SJCRH30 (cell line): ENCODE results near the gene ARPC3. TPM values are rescaled to one million over a fixed set of nuclear protein-coding genes. Genes with fewer than 3 reads are reported as not detected.
"Not testable (repeated sequence)": the region's sequence is repeated elsewhere in the genome, so short reads cannot be mapped to it uniquely, and the experiment has no call there.

Source experiments
- DNase-seq, 2 experiments: peaks; one replicate each; pipeline ENCODE4 v3.0.0-alpha.2; 2015 to 2020
- H3K27ac ChIP-seq: fragments of 250-450 bp; sonication (Bioruptor Pico); 2 replicates; pipeline ENCODE4 v1.5.1; 2020; ENCODE audit warnings: mild to moderate bottlenecking, moderate library complexity
- H3K27me3 ChIP-seq: fragments of 250-450 bp; sonication (Bioruptor Pico); 2 replicates; pipeline ENCODE4 v1.5.1; 2020; ENCODE audit warnings: mild to moderate bottlenecking, moderate library complexity
- H3K36me3 ChIP-seq: fragments of 250-450 bp; sonication (Bioruptor Pico); 2 replicates; pipeline ENCODE4 v1.5.1; 2020; ENCODE audit warnings: mild to moderate bottlenecking, moderate library complexity
- H3K4me1 ChIP-seq: fragments of 250-450 bp; sonication (Bioruptor Pico); 2 replicates; pipeline ENCODE4 v1.5.1; 2020; ENCODE audit warnings: mild to moderate bottlenecking, moderate library complexity
- H3K4me3 ChIP-seq: fragments of 250-450 bp; sonication (Bioruptor Pico); 2 replicates; pipeline ENCODE4 v1.5.1; 2020; ENCODE audit warnings: mild to moderate bottlenecking, moderate library complexity
- H3K9me3 ChIP-seq: fragments of 250-450 bp; sonication (Bioruptor Pico); replicated peaks from 2 replicates; pipeline ENCODE4 v1.5.1; 2020; ENCODE audit warnings: mild to moderate bottlenecking, moderate library complexity
- total RNA-seq: library from RNA; depleted of rRNA; stranded (reverse); fragments of >200 nt; shearing (Covaris generic); gene quantifications from 2 replicates; pipeline ENCODE4 v1.2.3, GENCODE V29; 2014; rRNA removed

Gene ARPC3
- total RNA-seq: 106 and 112 TPM in 2 replicates

DNA sequence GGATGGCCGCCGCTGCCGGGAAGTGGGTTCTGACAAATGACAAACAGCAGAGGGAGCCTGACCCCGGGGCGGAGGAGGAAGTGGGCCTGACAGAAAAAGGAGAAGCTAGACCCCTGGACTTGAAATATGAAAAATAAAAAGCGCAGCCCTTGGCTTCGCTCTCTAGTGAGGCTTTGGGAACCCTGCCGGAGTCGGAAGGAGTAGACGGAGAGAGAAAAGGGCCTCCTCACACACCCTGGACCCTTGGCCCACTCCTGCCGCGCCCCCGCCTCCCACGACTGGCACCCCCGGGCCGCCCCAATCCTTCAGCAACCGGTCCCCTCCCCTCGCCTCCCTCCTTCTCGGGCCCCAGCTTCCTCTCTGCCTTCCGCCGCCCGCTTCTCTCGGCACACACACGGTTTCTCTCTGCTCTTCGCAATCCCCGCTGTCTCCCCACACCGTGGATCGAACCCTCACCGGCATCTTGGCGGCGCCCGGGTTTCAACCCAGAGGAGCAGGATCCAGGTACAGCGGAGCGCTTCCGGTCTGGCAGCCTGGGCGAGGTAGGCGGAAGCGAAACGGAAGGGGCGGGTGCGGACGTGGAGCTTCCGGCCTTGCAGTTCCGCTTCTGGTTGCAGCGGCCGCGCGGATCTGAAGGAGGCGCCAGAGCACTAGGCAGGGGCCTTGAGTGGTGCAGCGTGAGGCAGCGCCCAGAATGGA, at the start of gene ARPC3:
Gene ARPC3, minus strand, starts transcription at position 539 of the 699 bp plus-strand sequence. Its CDS starts 77 bp downstream, at position 462.
- Histone ChIP-seq H3K27me3 (no peaks in the 10 kb centered on the region), H3K36me3 (peaks cover 21% of the 10 kb centered on the region), H3K9me3 (no peaks in the 10 kb centered on the region; the same call in 1 of the 2 replicates), H3K27ac (peak within 1 kb of the TSS; percentile 60), H3K4me3 (peak within 1 kb of the TSS; percentile 78), H3K4me1 (no peaks in the 10 kb centered on the region)
- peak; percentile 91 to 94 for DNase-seq

DNA sequence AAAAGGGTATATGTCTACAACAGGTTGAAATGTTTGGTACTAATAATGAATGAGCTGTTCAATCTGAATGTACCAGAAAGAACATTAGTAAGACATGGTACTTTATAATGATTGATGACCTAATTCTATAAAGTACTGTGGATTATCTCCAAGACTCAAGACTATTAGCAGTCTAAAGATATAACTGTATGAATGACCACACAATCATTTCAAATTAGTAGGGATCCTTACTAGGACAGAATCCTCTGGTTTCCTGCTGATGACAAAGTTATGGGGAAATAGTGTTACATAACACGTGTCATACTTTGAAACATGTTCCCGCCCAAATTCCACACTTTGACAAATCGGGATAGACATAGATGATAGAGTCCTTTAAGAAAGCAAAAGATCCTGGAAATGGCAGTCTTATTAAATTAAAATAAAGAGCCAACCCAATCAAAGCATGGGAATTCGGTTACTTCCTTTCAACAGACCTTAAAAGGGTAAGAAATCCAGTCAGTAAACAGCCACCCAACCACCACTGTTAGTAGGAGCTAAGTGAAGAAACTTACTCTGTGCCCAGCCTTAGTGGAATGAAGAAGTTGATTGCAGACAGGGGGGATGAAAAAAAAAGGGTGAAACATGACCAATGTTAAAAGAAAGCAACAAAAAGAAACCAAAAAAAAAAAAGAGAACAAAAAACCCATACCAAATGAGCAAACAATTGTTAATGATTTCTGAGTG, 49.0 kb upstream of the ARPC3 start:
- no peak for DNase-seq
- Histone ChIP-seq H3K27me3 (no peaks in the 10 kb centered on the region), H3K4me3 (no peak overlapping the region), H3K9me3 (no peaks in the 10 kb centered on the region), H3K4me1 (peaks cover 6% of the 10 kb centered on the region; the same call in 1 of the 2 replicates), H3K27ac (no peak overlapping the region), H3K36me3 (peaks cover 29% of the 10 kb centered on the region)

DNA sequence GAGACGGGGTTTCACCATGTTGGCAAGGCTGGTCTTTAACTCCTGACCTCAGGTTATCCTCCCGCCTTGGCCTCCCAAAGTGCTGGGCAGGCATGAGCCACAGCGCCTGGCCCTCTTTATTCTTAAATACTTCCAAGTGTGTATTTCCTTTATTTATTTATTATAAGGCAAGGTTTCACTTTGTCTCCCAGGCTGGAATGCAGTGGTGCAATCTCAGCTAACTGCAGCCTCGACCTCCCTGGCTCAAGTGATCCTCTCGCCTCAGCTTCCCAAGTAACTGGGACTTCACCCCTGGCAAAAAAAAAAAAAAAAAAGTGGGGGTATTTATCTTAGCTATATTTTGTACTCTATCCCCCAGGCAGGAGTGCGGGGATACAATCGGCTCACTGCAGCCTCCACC, 25.3 kb upstream of the ARPC3 start:
- no peak for DNase-seq
- H3K4me1 ChIP-seq: no peaks in the 10 kb centered on the region
- no peaks in the 10 kb centered on the region for H3K27me3 ChIP-seq

DNA sequence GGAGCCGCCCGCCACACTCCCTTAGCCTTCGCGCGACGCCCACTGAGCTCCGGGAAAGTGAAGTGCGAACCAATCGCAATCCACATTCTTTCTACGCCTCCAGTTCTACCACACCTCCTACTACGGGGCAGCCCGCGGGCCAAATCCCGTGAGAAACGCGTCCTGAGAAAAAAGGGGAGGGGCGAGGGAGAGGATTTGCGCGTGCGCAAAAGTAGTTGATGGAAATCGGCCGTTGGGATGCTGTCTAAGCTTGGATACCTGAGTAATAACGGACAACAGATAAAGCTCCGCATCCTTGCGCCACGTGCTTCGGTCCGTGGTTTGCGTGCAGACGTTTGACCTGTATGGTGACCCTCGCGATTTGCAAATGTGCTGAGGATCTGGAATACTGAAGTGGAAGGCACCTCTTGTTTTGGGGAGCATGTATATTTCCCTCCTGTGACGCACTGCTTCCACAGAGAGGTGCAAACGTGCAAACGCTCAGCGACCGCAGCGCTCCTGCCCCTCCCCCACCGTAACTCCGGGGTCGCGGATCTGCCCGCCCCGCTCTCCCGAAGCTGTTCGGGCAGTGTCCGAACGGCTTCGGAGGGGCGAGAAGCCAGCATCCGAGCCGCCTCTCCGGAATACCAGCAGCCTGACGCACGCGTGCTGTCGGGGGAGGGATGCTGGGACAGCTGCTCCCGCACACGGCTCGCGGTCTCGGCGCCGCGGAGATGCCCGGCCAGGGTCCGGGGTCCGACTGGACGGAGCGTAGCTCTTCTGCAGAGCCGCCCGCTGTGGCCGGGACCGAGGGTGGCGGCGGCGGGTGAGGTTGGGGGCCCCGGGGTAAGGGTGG, 18.3 kb upstream of the ARPC3 start, which contains the start of the genes FAM216A and GPN3:
Gene FAM216A, plus strand, starts transcription at position 632 of the 835 bp plus-strand sequence. Its CDS starts 31 bp downstream, at position 663.
Gene GPN3, minus strand, starts transcription at position 44 of the 835 bp plus-strand sequence. CDS start 54 bp downstream, outside the sequence.
- DNase-seq: peak; percentile 97 to 98
- Histone ChIP-seq H3K36me3 (no peaks in the 10 kb centered on the region; the same call in 1 of the 2 replicates), H3K4me1 (no peaks in the 10 kb centered on the region; the same call in 1 of the 2 replicates), H3K27me3 (no peaks in the 10 kb centered on the region), H3K27ac (peak within 1 kb of the TSS; percentile 99), H3K4me3 (peak within 1 kb of the TSS; percentile 96), H3K9me3 (no peaks in the 10 kb centered on the region)

More for the DNA sequence above, 25.3 kb upstream of the ARPC3 start:
- H3K9me3 ChIP-seq: no peaks in the 10 kb centered on the region
- no peak overlapping the region for H3K27ac ChIP-seq
- H3K36me3 ChIP-seq: 0 out of 2 replicates have a peak, but pooled peaks cover 8% of the 10 kb centered on the region
- H3K4me3 ChIP-seq: no peak overlapping the region

DNA sequence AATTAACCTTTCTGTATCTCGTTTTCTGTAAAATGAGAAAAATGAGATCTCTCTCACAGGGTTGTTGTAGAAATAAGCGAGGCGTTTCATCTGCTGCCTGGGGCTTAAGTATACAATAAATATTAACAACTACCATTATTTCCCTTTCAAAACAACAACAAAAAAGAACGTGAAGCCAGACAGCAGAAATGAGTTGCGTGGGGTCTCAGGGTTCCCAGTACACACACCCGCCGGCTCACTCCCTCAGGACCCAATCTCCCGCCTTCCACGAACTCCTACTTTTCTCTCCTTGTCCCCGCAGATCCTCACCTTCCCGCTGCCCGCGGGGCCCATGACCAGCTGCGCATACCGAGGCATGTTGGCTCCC, 17.7 kb upstream of the ARPC3 start:
- Histone ChIP-seq H3K36me3 (peaks cover 4% of the 10 kb centered on the region; the same call in 1 of the 2 replicates), H3K4me3 (peak overlapping the region; percentile 96), H3K4me1 (no peaks in the 10 kb centered on the region; the same call in 1 of the 2 replicates), H3K27ac (peak overlapping the region; percentile 99), H3K27me3 (no peaks in the 10 kb centered on the region), H3K9me3 (no peaks in the 10 kb centered on the region)
- no peak for DNase-seq

DNA sequence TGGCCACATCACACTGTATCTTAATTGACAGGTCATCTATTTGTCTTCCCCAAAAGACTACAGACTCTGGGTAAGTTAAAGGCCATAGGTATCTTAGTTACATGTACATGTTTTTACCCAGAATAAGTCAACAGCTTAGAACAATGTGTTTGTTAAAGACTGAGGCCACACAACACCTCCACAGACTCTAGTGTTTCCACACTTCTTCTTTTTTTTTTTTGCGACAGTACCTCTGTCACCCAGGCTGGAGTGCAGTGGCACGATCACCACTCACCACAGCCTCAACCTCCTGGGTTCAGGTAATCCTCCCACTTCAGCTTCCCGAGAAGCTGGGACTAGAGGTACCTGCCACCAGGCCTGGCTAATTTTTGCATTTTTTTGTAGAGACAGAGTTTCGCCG, 16.7 kb upstream of the ARPC3 start:
- Histone ChIP-seq H3K4me3 (peak overlapping the region; percentile 96), H3K27me3 (no peaks in the 10 kb centered on the region), H3K4me1 (no peaks in the 10 kb centered on the region; the same call in 1 of the 2 replicates), H3K9me3 (no peaks in the 10 kb centered on the region), H3K36me3 (peaks cover 4% of the 10 kb centered on the region), H3K27ac (no peak overlapping the region)
- DNase-seq: no peak

DNA sequence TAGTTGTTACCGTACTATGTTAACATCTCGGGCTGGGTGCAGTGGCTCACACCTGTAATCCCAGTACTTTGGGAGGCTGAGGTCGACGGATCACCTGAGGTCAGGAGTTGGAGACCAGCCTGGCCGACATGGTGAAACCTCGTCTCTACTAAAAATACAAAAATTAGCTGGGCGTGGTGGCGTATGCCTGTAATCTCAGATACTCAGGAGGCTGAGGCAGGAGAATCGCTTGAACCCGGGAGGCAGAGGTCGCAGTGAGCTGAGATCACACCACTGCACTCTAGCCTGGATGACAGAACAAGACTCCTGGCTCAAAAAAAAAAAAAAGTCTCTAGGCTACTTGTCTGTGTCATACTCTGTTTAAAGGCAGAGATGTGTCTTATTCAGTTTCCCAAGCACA, 15.6 kb upstream of the ARPC3 start:
- not testable (repeated sequence) for H3K9me3 ChIP-seq, H3K4me1 ChIP-seq, H3K36me3 ChIP-seq, H3K4me3 ChIP-seq, H3K27ac ChIP-seq, H3K27me3 ChIP-seq, DNase-seq

DNA sequence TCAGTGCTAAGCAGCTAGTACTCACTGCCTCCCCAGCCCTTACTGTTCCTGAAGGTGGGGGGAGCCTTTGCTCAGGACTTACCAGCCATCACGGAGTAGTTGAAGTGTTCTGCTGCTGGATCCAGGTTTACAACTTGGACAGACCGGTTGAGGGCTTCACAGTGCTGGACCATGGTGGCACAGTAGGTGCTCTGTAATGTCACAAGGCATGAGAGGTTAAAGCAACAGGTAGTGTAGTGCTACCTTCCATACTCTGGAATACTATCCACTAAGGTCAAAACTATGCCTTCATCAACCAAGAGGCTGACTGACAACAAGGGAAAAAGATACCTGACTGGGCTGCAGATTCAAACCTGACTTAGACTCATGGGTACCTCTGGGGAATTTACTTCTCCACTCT, 14.9 kb upstream of the ARPC3 start:
- DNase-seq: no peak
- Histone ChIP-seq H3K9me3 (no peaks in the 10 kb centered on the region), H3K4me3 (no peak overlapping the region), H3K27me3 (no peaks in the 10 kb centered on the region), H3K4me1 (no peaks in the 10 kb centered on the region; the same call in 1 of the 2 replicates), H3K27ac (no peak overlapping the region), H3K36me3 (peaks cover 12% of the 10 kb centered on the region)

DNA sequence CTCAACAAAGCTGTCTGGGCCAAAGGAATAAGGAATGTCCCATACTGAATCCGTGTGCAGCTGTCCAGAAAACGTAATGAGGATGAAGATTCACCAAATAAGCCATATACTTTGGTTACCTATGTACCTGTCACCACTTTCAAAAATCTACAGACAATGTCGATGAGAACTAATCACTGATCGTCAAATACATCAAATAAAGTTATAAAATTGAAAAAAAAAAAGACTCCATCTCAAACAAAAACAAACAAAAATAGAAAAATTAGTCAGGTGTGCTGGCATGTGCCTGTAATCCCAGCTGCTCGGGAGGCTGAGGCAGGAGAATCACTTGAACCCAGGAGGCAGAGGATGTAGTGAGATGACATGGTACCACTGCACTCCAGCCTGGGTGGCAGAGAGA, 11.1 kb upstream of the ARPC3 start:
- not testable (repeated sequence) for H3K4me1 ChIP-seq, DNase-seq, H3K27me3 ChIP-seq, H3K9me3 ChIP-seq, H3K27ac ChIP-seq, H3K4me3 ChIP-seq
- peaks cover 21% of the 10 kb centered on the region for H3K36me3 ChIP-seq

DNA sequence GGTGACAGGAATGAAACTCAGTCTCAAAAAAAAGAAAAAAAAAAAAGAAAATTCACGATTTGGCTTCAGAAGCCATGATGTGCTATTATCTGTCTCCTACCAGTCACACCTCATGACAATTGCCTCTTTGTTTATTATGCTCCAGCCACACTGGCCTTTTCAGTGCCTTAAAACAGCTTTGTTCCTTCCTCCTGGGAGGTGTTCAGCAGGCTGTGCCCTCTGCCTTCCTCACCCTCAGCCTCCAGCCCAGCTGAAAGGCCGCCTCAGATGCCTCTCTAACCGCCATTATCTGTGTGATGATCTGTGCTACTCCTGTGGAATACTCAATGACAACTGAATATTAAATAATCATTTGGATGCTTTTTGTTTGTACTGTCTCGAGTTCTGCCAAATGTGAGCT, 8.6 kb upstream of the ARPC3 start:
- Histone ChIP-seq H3K4me1 (no peaks in the 10 kb centered on the region), H3K36me3 (peaks cover 31% of the 10 kb centered on the region), H3K4me3 (no peak overlapping the region), H3K9me3 (no peaks in the 10 kb centered on the region), H3K27me3 (no peaks in the 10 kb centered on the region), H3K27ac (no peak overlapping the region)
- no peak for DNase-seq

DNA sequence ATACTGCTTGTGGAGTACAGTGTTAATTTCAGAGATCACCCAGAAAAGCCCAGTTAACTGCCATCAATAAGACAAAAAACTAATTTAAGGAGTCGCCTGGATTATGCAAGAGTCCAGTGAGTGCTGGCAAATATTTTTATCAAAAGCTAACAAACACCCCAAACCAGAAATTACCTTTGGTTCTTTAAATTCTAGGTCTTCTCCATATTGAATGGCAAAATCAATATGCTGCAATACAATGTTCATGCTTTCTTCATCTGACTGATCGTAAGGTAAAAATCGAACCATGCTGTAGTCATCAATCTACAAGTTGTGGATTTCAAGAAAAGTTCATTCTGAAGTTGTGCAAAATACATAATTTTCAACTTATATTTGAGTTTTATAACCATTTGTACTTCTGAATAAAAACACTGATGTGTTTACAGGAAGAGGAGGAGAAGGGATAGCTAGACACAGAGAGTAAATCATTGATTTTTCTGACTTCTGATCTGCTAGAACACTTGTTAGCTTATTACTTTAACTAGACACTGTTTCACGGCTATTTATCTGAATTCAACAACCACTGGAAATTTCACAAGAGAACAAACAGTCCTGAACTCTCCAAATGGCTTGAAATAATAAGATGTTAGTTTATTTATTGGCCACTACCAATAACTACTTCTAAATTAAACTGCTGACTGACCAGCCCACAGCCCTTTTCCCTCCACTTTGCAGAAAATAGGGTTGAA, 3.6 kb upstream of the ARPC3 start:
- no peaks in the 10 kb centered on the region for H3K4me1 ChIP-seq
- no peak overlapping the region for H3K27ac ChIP-seq
- no peaks in the 10 kb centered on the region for H3K27me3 ChIP-seq
- no peaks in the 10 kb centered on the region; the same call in 1 of the 2 replicates for H3K9me3 ChIP-seq
- H3K4me3 ChIP-seq: no peak overlapping the region
- peaks cover 26% of the 10 kb centered on the region for H3K36me3 ChIP-seq
- no peak for DNase-seq

DNA sequence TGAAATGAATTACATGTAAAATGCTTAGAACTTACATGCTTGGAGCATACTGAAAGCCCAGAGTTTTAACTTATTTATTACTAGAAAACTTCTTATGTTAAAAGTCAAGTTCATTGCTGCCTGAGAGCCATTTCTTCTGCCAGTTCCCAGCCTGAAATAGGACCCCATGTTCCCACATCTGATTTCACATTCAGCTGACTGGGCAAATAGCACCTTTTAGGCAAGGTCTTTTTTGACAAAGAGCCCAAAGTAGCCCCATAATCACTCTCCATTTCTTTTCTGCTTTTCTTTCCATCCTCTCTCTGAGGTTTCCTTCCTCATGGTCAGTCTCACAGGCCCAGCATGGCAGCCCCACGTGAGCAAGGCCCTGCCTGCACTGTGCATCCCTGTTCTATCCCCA, 1.1 kb upstream of the ARPC3 start:
- Histone ChIP-seq H3K4me1 (no peaks in the 10 kb centered on the region), H3K9me3 (no peaks in the 10 kb centered on the region; the same call in 1 of the 2 replicates), H3K27me3 (no peaks in the 10 kb centered on the region), H3K4me3 (no peak overlapping the region), H3K27ac (no peak overlapping the region), H3K36me3 (peaks cover 25% of the 10 kb centered on the region)
- DNase-seq: no peak

DNA sequence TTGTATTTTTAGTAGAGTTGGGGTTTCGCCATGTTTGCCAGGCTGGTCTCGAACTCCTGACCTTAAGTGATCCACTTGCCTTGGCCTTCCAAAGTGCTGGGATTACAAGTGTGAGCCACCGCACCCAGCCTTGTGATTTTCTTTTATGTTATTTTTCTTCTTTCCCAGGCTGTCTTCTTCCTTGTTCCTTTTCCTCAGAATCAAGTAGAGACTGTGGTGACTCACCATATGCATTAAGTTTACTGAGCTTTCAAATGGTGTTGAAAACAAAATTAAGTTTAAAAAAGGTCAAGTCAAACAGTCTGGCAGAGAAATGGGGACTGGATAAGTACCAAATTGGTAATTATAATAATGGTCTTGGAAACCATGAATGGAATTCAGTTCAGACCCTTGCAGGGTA, 5.7 kb downstream of the ARPC3 start:
- H3K27ac ChIP-seq: no peak overlapping the region
- peaks cover 42% of the 10 kb centered on the region for H3K36me3 ChIP-seq
- no peaks in the 10 kb centered on the region for H3K9me3 ChIP-seq
- H3K27me3 ChIP-seq: no peaks in the 10 kb centered on the region
- no peak for DNase-seq
- no peaks in the 10 kb centered on the region for H3K4me1 ChIP-seq
- H3K4me3 ChIP-seq: no peak overlapping the region

DNA sequence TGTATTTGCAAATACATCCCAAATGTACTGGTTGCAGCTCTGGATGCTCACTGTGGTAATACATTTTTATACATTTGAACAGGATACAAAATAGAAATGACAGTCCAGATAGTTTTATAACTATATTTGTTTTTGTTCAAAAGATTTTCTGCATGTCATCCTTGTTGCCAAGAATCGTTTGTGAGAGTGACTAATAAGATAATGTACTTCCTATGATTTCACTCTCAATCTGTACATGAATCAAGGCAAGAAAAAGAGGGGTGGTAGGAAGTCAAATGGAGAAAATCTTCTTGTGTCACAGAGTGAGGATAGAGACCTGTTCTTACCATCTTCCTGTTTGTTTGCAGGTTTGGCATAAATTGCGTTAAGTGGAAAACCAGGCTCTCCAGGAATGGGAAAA, 13.9 kb downstream of the ARPC3 start:
- Histone ChIP-seq H3K27ac (no peak overlapping the region), H3K36me3 (peaks cover 37% of the 10 kb centered on the region), H3K27me3 (no peaks in the 10 kb centered on the region), H3K4me1 (no peaks in the 10 kb centered on the region), H3K4me3 (no peak overlapping the region), H3K9me3 (no peaks in the 10 kb centered on the region)
- DNase-seq: no peak
